GM12892 (cell line): ENCODE results near the gene C15orf40.

Experiments used
- POLR2A ChIP-seq: IDR thresholded peaks from 2 replicates; pipeline ENCODE4 v1.6.1; 2011; ENCODE audit warnings: low read depth, low read length, control low read depth
- POLR2AphosphoS5 ChIP-seq: IDR thresholded peaks from 2 replicates; pipeline ENCODE4 v1.6.1; 2011; ENCODE audit warnings: low read depth, low read length, control low read depth
- TAF1 ChIP-seq: IDR thresholded peaks from 2 replicates; pipeline ENCODE4 v1.6.1; 2011; ENCODE audit warnings: low read depth, mild to moderate bottlenecking, control low read depth, low read length, borderline replicate concordance

- TF ChIP-seq POLR2A (no peak), POLR2AphosphoS5 (no peak), TAF1 (no peak)
Measured at GRCh38 chr15:82944821-82945220, 66.6 kb downstream of the C15orf40 start.
